Measurements from ENCODE around the gene TBC1D2B.

GRCh38 chr15:78004919-78005634 lies 72.4 kb downstream of the TBC1D2B start:
- TF ChIP-seq TAF1 (IDR thresholded peaks at IDR 0.05; ENCODE audit: low read depth) (no peak), SMC3 (conservative IDR thresholded peaks at IDR 0.05; ENCODE audit: poor library complexity) (no peak), CTCF (IDR thresholded peaks at IDR 0.05; ENCODE audit: poor library complexity, severe bottlenecking) (no peak), POLR2AphosphoS5 (IDR thresholded peaks at IDR 0.05) (no peak), RAD21 (conservative IDR thresholded peaks at IDR 0.05) (no peak), EZH2 (IDR thresholded peaks at IDR 0.05; ENCODE audit: borderline replicate concordance, insufficient read depth, low read length, poor library complexity, severe bottlenecking) (no peak), REST (IDR thresholded peaks at IDR 0.05; ENCODE audit: borderline replicate concordance) (no peak), EP300 (conservative IDR thresholded peaks at IDR 0.05; ENCODE audit: poor library complexity, severe bottlenecking) (no peak)

Measured in neural cell (in vitro differentiated cells).